Right lobe of liver (tissue), 4 donors: Measurements from ENCODE around the gene SLC7A14.

Experiments
- CTCF ChIP-seq, 4 donors: fragments of 200-600 bp in 3 of 4; fragments of 450-650 bp in 1 of 4; IDR thresholded peaks; one replicate each; pipeline versions ENCODE4 v1.5.1 to v1.8.0; 2016 to 2022; ENCODE audit warnings: antibody characterized with exemption in 4 of 4, mild to moderate bottlenecking in 2 of 4
- POLR2A ChIP-seq: fragments of 450-650 bp; IDR thresholded peaks from one replicate; pipeline ENCODE4 v1.6.1; 2017; ENCODE audit warnings: antibody characterized with exemption, mild to moderate bottlenecking
- donor health status: DM: no; HTN: no; CAD: no.
- donor health status: DM: no; HTN: no; CAD: no.
- donor health status: DM: no; HTN: yes; CAD: no.

GRCh38 chr3:170486398-170486797 lies 99.5 kb downstream of the SLC7A14 start:
- TF ChIP-seq CTCF (IDR thresholded peaks at IDR 0.05) = no peak
- TF ChIP-seq POLR2A = no peak
